GM12891 (cell line): Measurements from ENCODE around the gene MGAT4D.

Source experiments
- DNase-seq: peaks from one replicate; pipeline ENCODE4 v3.0.0; 2011; ENCODE audit warnings: low spot score; ENCODE audit not compliant: insufficient read length
- FAIRE-seq: peaks from 2 replicates; lab custom pipeline; 2011; peaks lifted over from hg19 to GRCh38; lab: Jason Lieb, UNC
- PAX5 ChIP-seq: IDR thresholded peaks from 2 replicates; pipeline ENCODE4 v1.6.1; 2011; ENCODE audit warnings: low read length, moderate library complexity, mild to moderate bottlenecking; ENCODE audit not compliant: insufficient read depth, severe bottlenecking
- POLR2A ChIP-seq: IDR thresholded peaks from 2 replicates; pipeline ENCODE4 v1.6.1; 2011; ENCODE audit warnings: low read depth, low read length, control low read depth
- POLR2AphosphoS5 ChIP-seq: IDR thresholded peaks from 2 replicates; pipeline ENCODE4 v1.6.1; 2011; ENCODE audit warnings: low read depth, low read length, control low read depth
- POU2F2 ChIP-seq: IDR thresholded peaks from 2 replicates; pipeline ENCODE4 v1.6.1; 2011; ENCODE audit warnings: low read depth, mild to moderate bottlenecking, control low read depth, low read length, moderate library complexity
- SPI1 ChIP-seq: IDR thresholded peaks from 2 replicates; pipeline ENCODE4 v1.6.1; 2011; ENCODE audit warnings: low read depth, low read length, control low read depth
- TAF1 ChIP-seq: IDR thresholded peaks from 2 replicates; pipeline ENCODE4 v1.6.1; 2011; ENCODE audit warnings: low read depth, low read length, control low read depth

Gene MGAT4D

GRCh38 chr4:140406292-140406691, 91.8 kb downstream of the MGAT4D start:
- TF ChIP-seq PAX5 (no peak), SPI1 (no peak), POLR2A (no peak), POLR2AphosphoS5 (no peak), TAF1 (no peak), POU2F2 (no peak)
- FAIRE-seq (no peak), DNase-seq (no peak)

- FAIRE-seq, result no peak
- DNase-seq, result no peak
- TF ChIP-seq POLR2AphosphoS5 (no peak), PAX5 (no peak), SPI1 (no peak), POLR2A (no peak), POU2F2 (no peak), TAF1 (no peak)
Measured at GRCh38 chr4:140400111-140400510, 98.0 kb downstream of the MGAT4D start.

- DNase-seq (no peak), FAIRE-seq (no peak)
- no peak for TF ChIP-seq PAX5
- TF ChIP-seq POLR2A, result no peak
- no peak for TF ChIP-seq SPI1
- TF ChIP-seq POLR2AphosphoS5, result no peak
- TF ChIP-seq TAF1, result no peak
- TF ChIP-seq POU2F2, result no peak
Measured at GRCh38 chr4:140395668-140396067, 102.4 kb downstream of the MGAT4D start.
